Suppressor macrophage treated with lipopolysaccharide for 4 hours (primary cell): ENCODE results near the gene TMCC2.
"Not testable (repeated sequence)": the region's sequence is repeated elsewhere in the genome, so short reads cannot be mapped to it uniquely, and the experiment has no call there.

Experiments used
- DNase-seq: peaks from one replicate; pipeline ENCODE4 v3.0.0-alpha.2; 2020

The TMCC2 gene

GRCh38 chr1:205261946-205262691 lies 34.4 kb downstream of the TMCC2 start:
- DNase-seq = peak; percentile 31

GRCh38 chr1:205262731-205263171 lies 35.0 kb downstream of the TMCC2 start:
- no peak for DNase-seq

- DNase-seq = no peak
Observed at GRCh38 chr1:205263580-205264190, 35.9 kb downstream of the TMCC2 start.

- DNase-seq = no peak
Observed at GRCh38 chr1:205266611-205267305, 39.0 kb downstream of the TMCC2 start.

- no peak for DNase-seq
Observed at GRCh38 chr1:205267306-205267902, 39.7 kb downstream of the TMCC2 start.

GRCh38 chr1:205268846-205269680 lies 41.3 kb downstream of the TMCC2 start:
- DNase-seq = no peak

- DNase-seq = no peak
Observed at GRCh38 chr1:205269711-205270110, 42.0 kb downstream of the TMCC2 start.

GRCh38 chr1:205270271-205270670 lies 42.5 kb downstream of the TMCC2 start:
- no peak for DNase-seq

GRCh38 chr1:205270764-205271163 lies 43.0 kb downstream of the TMCC2 start:
- DNase-seq = no peak

- DNase-seq = no peak
Observed at GRCh38 chr1:205271277-205271676, 43.5 kb downstream of the TMCC2 start.

GRCh38 chr1:205271745-205272144 lies 44.0 kb downstream of the TMCC2 start:
- no peak for DNase-seq

- no peak for DNase-seq
Observed at GRCh38 chr1:205272536-205272935, 44.8 kb downstream of the TMCC2 start.

- DNase-seq = peak; percentile 85
Observed at GRCh38 chr1:205273551-205273982, 45.8 kb downstream of the TMCC2 start.

- peak; percentile 34 for DNase-seq
Observed at GRCh38 chr1:205274041-205274691, 46.4 kb downstream of the TMCC2 start.

GRCh38 chr1:205275133-205275532 lies 47.4 kb downstream of the TMCC2 start:
- no peak for DNase-seq

- no peak for DNase-seq
Observed at GRCh38 chr1:205275916-205276688, 48.4 kb downstream of the TMCC2 start.

- DNase-seq = no peak
Observed at GRCh38 chr1:205276689-205277065, 48.9 kb downstream of the TMCC2 start.

- DNase-seq = no peak
Observed at GRCh38 chr1:205279986-205280385, 52.2 kb downstream of the TMCC2 start.

GRCh38 chr1:205280666-205281395 lies 53.1 kb downstream of the TMCC2 start:
- not testable (repeated sequence) for DNase-seq
